Suppressor macrophage treated with lipopolysaccharide for 4 hours (primary cell): Measurements from ENCODE around the gene FIG4.
"Not testable (repeated sequence)": the region's sequence is repeated elsewhere in the genome, so short reads cannot be mapped to it uniquely, and the experiment has no call there.

Experiments
- DNase-seq: peaks from one replicate; pipeline ENCODE4 v3.0.0-alpha.2; 2020

FIG4 gene

GRCh38 chr6:109861946-109862345, 170.8 kb downstream of the FIG4 start:
- DNase-seq: no peak

GRCh38 chr6:109864050-109864449, 173.0 kb downstream of the FIG4 start:
- no peak for DNase-seq

- DNase-seq: no peak
Measured at GRCh38 chr6:109865968-109866367, 174.9 kb downstream of the FIG4 start.

- no peak for DNase-seq
Measured at GRCh38 chr6:109867009-109867969, 176.2 kb downstream of the FIG4 start.

GRCh38 chr6:109867970-109868358, 176.9 kb downstream of the FIG4 start:
- no peak for DNase-seq

- DNase-seq: not testable (repeated sequence)
Measured at GRCh38 chr6:109869398-109870088, 178.4 kb downstream of the FIG4 start.

- no peak for DNase-seq
Measured at GRCh38 chr6:109870089-109870410, 179.0 kb downstream of the FIG4 start.

GRCh38 chr6:109872549-109872948, 181.5 kb downstream of the FIG4 start:
- DNase-seq: no peak

GRCh38 chr6:109872968-109873545, 182.0 kb downstream of the FIG4 start:
- DNase-seq: no peak

GRCh38 chr6:109874086-109874485, 183.0 kb downstream of the FIG4 start:
- no peak for DNase-seq

GRCh38 chr6:109874621-109875020, 183.5 kb downstream of the FIG4 start:
- no peak for DNase-seq
